ENCODE results near the gene ANXA11.
"Not testable (repeated sequence)": the region's sequence is repeated elsewhere in the genome, so short reads cannot be mapped to it uniquely, and the experiment has no call there.

Gene ANXA11

DNA sequence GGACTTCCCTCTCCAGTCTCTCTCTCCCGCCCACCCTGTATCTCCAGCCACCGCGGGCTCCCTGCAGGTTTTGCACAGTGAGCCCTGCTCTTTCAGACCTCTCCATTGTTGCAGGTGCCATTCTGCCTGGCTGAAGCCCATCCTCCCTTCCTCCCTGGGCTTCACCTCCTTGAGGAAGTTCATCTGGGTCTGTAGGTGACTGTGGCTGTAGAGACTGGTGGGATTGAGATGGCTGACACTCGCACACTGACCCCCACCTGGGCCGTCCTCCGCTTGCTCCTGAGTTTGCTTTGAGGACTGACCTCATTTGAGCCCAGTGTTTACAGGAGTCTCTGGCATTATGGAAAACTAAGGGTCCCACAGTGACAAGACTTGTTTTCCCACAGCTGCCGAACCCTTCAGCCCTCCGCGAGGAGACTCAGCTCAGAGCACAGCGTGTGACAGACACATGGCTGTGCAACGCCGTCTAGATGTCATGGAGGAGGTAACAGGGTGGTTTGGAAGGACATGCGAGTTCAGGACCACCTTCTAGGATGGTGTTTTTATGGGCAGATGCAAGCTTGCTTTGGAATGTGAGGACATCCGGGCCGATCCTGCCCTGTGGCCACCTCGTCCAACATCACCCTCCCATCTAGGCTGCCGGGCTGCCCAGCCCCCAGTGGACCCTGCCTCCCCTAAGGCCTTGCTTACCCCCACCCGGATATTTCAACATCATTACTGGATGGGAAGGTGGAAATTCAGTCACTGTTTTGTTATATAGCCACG lies 63.5 kb downstream of the ANXA11 start:
- no peak for ATAC-seq (replicated peaks; ENCODE audit: extremely low read depth, poor library complexity, severe bottlenecking)
- no peak overlapping the region for H3K4me3 Mint-ChIP-seq
- no peaks in the 10 kb centered on the region for H3K9me3 Mint-ChIP-seq
- no peak for DNase-seq (ENCODE audit: low spot score in 2 of 2)
- no peak overlapping the region for H3K27ac Mint-ChIP-seq (ENCODE audit: low read depth)
- H3K27me3 Mint-ChIP-seq: peaks cover 9% of the 10 kb centered on the region
- H3K4me1 Mint-ChIP-seq: peaks cover 15% of the 10 kb centered on the region
- H3K36me3 Mint-ChIP-seq (ENCODE audit: insufficient read depth): peaks cover 9% of the 10 kb centered on the region

DNA sequence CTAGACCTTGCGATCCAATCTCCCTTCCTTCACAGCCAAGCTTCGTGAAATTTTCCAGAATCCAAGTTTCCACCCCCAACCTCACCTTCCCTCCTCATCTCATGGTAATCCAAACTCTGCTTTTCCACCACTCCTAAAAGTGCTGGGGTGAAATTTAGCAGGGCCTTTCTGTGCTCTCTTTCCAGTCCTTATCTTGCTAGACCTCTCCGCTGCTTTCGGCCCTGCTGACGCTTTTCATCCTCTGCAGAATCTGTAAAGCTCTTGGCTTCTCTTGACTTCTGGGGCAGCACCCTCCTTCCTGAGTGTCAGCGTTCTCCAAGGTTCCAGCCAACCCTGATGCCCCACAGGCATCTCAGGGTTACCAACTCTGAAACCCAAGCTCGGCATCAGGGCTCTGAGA lies 65.1 kb downstream of the ANXA11 start:
- H3K9me3 Mint-ChIP-seq: no peaks in the 10 kb centered on the region
- H3K27ac Mint-ChIP-seq (ENCODE audit: low read depth): peak overlapping the region; percentile 68
- peaks cover 15% of the 10 kb centered on the region for H3K4me1 Mint-ChIP-seq

DNA sequence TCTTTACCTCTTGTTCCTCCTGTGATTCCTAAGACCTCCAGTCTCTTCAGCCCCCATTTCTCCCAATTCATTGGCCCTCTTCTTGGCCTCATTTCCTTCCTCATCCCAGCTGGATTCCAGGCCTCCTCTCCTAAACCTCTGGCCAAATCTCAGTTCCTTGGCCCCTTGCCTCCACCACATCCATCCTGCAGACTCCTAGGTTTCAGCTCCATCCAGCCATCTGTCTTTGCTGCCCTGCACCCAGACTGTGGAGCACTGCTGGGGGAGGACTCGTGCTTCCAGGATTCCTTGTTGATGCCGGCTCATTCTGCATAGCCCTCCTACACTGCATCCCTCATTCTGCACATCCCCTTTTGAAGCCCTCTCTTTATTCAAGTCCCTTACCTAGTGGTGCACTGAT lies 66.1 kb downstream of the ANXA11 start:
- no peaks in the 10 kb centered on the region for H3K9me3 Mint-ChIP-seq
- no peak for DNase-seq (ENCODE audit: low spot score in 2 of 2)
- peak overlapping the region; percentile 51 for H3K27ac Mint-ChIP-seq (ENCODE audit: low read depth)
- H3K4me1 Mint-ChIP-seq: peaks cover 7% of the 10 kb centered on the region
- H3K36me3 Mint-ChIP-seq (ENCODE audit: insufficient read depth): peaks cover 3% of the 10 kb centered on the region
- ATAC-seq (replicated peaks; ENCODE audit: extremely low read depth, poor library complexity, severe bottlenecking): no peak
- peaks cover 18% of the 10 kb centered on the region for H3K27me3 Mint-ChIP-seq
- no peak overlapping the region for H3K4me3 Mint-ChIP-seq

More for the DNA sequence above, 65.1 kb downstream of the ANXA11 start:
- DNase-seq (ENCODE audit: low spot score in 2 of 2) (no peak), ATAC-seq (replicated peaks; ENCODE audit: extremely low read depth, poor library complexity, severe bottlenecking) (no peak)
- no peak overlapping the region for H3K4me3 Mint-ChIP-seq
- H3K36me3 Mint-ChIP-seq (ENCODE audit: insufficient read depth): peaks cover 6% of the 10 kb centered on the region
- H3K27me3 Mint-ChIP-seq: peaks cover 9% of the 10 kb centered on the region

- ATAC-seq (replicated peaks; ENCODE audit: extremely low read depth, poor library complexity, severe bottlenecking): no peak
- Mint-ChIP-seq H3K9me3 (no peaks in the 10 kb centered on the region), H3K36me3 (ENCODE audit: insufficient read depth) (peaks cover 3% of the 10 kb centered on the region), H3K4me3 (no peak overlapping the region), H3K27ac (ENCODE audit: low read depth) (no peak overlapping the region), H3K27me3 (peaks cover 30% of the 10 kb centered on the region), H3K4me1 (peaks cover 3% of the 10 kb centered on the region)
- DNase-seq (ENCODE audit: low spot score in 2 of 2): no peak
Observed at GRCh38 chr10:80137920-80138319, 67.4 kb downstream of the ANXA11 start.

DNA sequence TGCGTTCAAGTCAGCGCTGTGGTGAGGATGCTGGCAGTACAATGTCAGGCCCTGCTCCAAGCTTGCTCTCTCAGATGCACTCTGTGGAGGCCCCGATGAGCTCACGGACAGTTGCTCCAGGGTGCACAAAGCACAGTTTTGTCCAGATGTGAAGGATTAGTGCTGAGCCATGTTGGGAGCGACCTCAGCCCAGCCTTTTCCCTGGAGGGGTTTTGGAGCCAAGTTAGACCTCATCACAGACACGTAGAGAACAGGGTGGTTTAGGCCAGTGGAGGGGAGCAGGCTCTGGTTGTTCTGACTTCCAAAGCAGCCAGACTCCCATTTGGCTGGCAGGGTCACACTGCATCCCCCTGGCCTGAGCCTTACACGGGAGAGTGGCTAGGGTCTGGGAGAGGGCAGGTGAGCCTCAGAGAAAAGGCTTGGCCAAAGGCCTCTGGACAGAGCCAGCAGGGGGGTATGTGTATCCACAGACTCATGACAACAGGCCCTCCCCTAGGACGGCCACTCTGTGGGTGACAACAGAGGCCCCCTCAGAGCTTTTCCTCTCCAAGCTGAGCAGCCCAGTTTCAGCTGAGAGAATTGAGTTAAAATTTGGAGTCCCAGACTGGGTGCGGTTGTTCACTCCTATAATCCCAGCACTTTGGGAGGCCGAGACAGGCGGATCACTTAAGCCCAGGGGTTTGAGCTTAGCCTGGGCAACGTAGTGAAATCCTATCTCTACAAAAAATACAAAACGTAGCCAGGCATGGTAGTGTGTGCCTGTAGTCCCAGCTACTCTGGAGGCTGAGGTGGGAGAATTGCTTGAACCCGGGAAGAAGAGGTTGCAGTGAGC lies 68.1 kb downstream of the ANXA11 start:
- no peak for DNase-seq (ENCODE audit: low spot score in 2 of 2)
- no peak for ATAC-seq (replicated peaks; ENCODE audit: extremely low read depth, poor library complexity, severe bottlenecking)
- H3K27me3 Mint-ChIP-seq: peaks cover 36% of the 10 kb centered on the region
- H3K36me3 Mint-ChIP-seq (ENCODE audit: insufficient read depth): no peaks in the 10 kb centered on the region
- H3K4me3 Mint-ChIP-seq: no peak overlapping the region
- no peak overlapping the region for H3K27ac Mint-ChIP-seq (ENCODE audit: low read depth)
- H3K4me1 Mint-ChIP-seq: peaks cover 6% of the 10 kb centered on the region
- no peaks in the 10 kb centered on the region for H3K9me3 Mint-ChIP-seq

GRCh38 chr10:80136134-80136571 lies 69.2 kb downstream of the ANXA11 start:
- no peak overlapping the region for H3K4me3 Mint-ChIP-seq
- no peaks in the 10 kb centered on the region for H3K9me3 Mint-ChIP-seq
- no peak for DNase-seq (ENCODE audit: low spot score in 2 of 2)
- no peak overlapping the region for H3K27ac Mint-ChIP-seq (ENCODE audit: low read depth)
- H3K4me1 Mint-ChIP-seq: peaks cover 6% of the 10 kb centered on the region
- H3K36me3 Mint-ChIP-seq (ENCODE audit: insufficient read depth): no peaks in the 10 kb centered on the region
- ATAC-seq (replicated peaks; ENCODE audit: extremely low read depth, poor library complexity, severe bottlenecking): no peak
- peaks cover 44% of the 10 kb centered on the region for H3K27me3 Mint-ChIP-seq

DNA sequence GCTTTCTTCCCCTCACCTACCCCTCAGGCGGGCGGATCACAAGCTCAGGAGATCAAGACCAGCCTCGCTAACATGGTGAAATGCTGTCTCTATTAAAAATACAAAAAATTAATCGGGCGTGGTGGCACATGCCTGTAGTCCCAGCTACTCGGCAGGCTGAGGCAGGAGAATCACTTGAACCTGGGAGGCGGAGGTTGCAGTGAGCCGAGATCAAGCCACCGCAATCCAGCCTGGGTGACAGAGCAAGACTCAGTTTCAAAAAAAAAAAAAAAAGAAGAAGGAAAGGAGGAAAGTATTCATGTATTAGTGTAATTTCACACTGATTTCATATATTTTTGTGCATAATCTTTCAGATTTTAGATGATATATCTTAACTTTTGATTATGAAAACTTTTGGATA lies 71.7 kb downstream of the ANXA11 start:
- not testable (repeated sequence) for H3K4me1 Mint-ChIP-seq; H3K36me3 Mint-ChIP-seq (ENCODE audit: insufficient read depth); H3K27ac Mint-ChIP-seq (ENCODE audit: low read depth); H3K4me3 Mint-ChIP-seq; H3K9me3 Mint-ChIP-seq; ATAC-seq (replicated peaks; ENCODE audit: extremely low read depth, poor library complexity, severe bottlenecking); DNase-seq (ENCODE audit: low spot score in 2 of 2)
- peaks cover 69% of the 10 kb centered on the region for H3K27me3 Mint-ChIP-seq

- Mint-ChIP-seq H3K9me3 (no peaks in the 10 kb centered on the region), H3K36me3 (ENCODE audit: insufficient read depth) (no peaks in the 10 kb centered on the region), H3K27me3 (peaks cover 65% of the 10 kb centered on the region), H3K4me1 (peaks cover 6% of the 10 kb centered on the region), H3K27ac (ENCODE audit: low read depth) (no peak overlapping the region), H3K4me3 (no peak overlapping the region)
- ATAC-seq (replicated peaks; ENCODE audit: extremely low read depth, poor library complexity, severe bottlenecking): no peak
- DNase-seq (ENCODE audit: low spot score in 2 of 2): no peak
Observed at GRCh38 chr10:80133206-80133605, 72.1 kb downstream of the ANXA11 start.

DNA sequence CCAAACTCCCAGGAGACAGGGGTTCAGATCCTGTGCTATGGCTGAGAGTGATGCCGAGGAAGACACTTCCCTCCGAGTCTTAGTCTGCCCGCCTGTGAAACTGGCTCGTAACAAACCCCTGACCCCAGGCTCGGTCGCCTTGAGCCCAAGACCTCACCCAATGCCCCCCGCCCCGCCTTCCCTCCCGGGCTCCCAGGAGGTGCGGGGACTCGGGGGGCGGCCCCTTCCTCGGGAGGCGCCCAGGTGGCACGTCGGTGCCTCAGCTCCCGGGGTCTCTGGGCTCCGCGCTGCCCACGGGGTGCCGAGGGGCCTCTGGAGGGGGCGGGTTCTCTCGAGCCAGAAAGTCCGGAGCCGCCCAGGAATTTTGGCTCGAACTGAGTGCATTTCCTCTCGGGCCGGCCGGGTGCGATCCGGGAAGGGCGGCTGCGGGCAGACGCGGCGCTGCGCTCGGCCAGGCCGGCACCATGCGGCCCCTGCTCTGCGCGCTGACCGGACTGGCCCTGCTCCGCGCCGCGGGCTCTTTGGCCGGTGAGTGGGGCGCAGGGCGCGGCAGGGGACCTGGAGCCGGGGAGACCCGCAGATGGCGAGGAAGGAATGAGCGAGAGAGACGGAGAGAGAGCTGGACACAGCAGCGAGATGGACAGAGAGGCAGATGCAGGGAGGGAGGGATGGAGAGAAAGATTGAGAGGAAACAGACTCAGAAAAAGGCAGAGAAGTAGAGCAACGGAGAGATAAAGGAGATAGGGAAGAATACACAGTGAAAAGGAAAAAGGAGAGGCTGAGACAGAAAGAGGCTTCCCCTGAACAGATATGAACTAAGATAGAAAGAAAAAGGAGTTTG lies 72.8 kb downstream of the ANXA11 start, which contains the start of gene PLAC9:
Gene PLAC9 (plus strand): TSS at position 432 of the 841 bp plus-strand sequence. CDS start 33 bp downstream, at position 465.
- peaks cover 60% of the 10 kb centered on the region for H3K27me3 Mint-ChIP-seq
- H3K36me3 Mint-ChIP-seq (ENCODE audit: insufficient read depth): no peaks in the 10 kb centered on the region
- peaks cover 6% of the 10 kb centered on the region for H3K4me1 Mint-ChIP-seq
- no peak within 1 kb of the TSS for H3K27ac Mint-ChIP-seq (ENCODE audit: low read depth)
- ATAC-seq (replicated peaks; ENCODE audit: extremely low read depth, poor library complexity, severe bottlenecking) (no peak), DNase-seq (ENCODE audit: low spot score in 2 of 2) (no peak)
- H3K9me3 Mint-ChIP-seq: no peaks in the 10 kb centered on the region
- H3K4me3 Mint-ChIP-seq: no peak within 1 kb of the TSS

DNA sequence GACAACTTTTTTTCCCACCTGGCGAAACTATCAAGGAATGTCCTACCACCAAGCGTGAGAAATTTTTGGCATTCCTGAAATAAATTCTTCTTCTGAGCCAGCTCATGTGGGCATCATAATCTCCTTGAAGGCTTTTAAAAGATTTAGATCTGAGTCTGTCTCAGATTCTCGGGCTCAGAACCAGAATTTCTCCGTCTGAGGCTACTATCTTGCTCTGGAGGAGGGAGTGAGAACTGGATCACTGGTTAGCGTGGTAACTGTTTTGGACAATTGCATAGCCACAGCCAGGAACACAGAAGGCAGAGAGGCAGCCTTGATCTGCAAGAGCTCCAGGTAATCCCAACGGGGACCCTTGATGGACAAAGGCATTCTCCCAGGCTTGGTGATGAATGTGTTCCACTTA lies 73.8 kb downstream of the ANXA11 start:
- DNase-seq (ENCODE audit: low spot score in 2 of 2): no peak
- Mint-ChIP-seq H3K36me3 (ENCODE audit: insufficient read depth) (no peaks in the 10 kb centered on the region), H3K27me3 (peaks cover 69% of the 10 kb centered on the region), H3K4me3 (no peak overlapping the region), H3K4me1 (peaks cover 6% of the 10 kb centered on the region), H3K9me3 (no peaks in the 10 kb centered on the region), H3K27ac (ENCODE audit: low read depth) (no peak overlapping the region)
- no peak for ATAC-seq (replicated peaks; ENCODE audit: extremely low read depth, poor library complexity, severe bottlenecking)

GRCh38 chr10:80126876-80127275 lies 78.5 kb downstream of the ANXA11 start:
- no peak overlapping the region for H3K27ac Mint-ChIP-seq (ENCODE audit: low read depth)
- DNase-seq (ENCODE audit: low spot score in 2 of 2) (no peak), ATAC-seq (replicated peaks; ENCODE audit: extremely low read depth, poor library complexity, severe bottlenecking) (no peak)
- no peaks in the 10 kb centered on the region for H3K9me3 Mint-ChIP-seq
- no peaks in the 10 kb centered on the region for H3K4me1 Mint-ChIP-seq
- H3K4me3 Mint-ChIP-seq: no peak overlapping the region
- H3K36me3 Mint-ChIP-seq (ENCODE audit: insufficient read depth): no peaks in the 10 kb centered on the region
- peaks cover 46% of the 10 kb centered on the region for H3K27me3 Mint-ChIP-seq

- no peaks in the 10 kb centered on the region for H3K36me3 Mint-ChIP-seq (ENCODE audit: insufficient read depth)
Observed at GRCh38 chr10:80122746-80123145, 82.6 kb downstream of the ANXA11 start.

More at GRCh38 chr10:80122746-80123145, 82.6 kb downstream of the ANXA11 start:
- H3K9me3 Mint-ChIP-seq: no peaks in the 10 kb centered on the region
- peaks cover 30% of the 10 kb centered on the region for H3K27me3 Mint-ChIP-seq
- DNase-seq (ENCODE audit: low spot score in 2 of 2): no peak
- no peak for ATAC-seq (replicated peaks; ENCODE audit: extremely low read depth, poor library complexity, severe bottlenecking)
- H3K4me3 Mint-ChIP-seq: no peak overlapping the region
- no peaks in the 10 kb centered on the region for H3K4me1 Mint-ChIP-seq
- H3K27ac Mint-ChIP-seq (ENCODE audit: low read depth): no peak overlapping the region

Measured in central memory CD8-positive, alpha-beta T cell (primary cell).